ENCODE data around the gene XCL2. TPM values are rescaled to one million over a fixed set of nuclear protein-coding genes. Genes with fewer than 3 reads are reported as not detected.

Gene XCL2
- total and polyA plus RNA-seq, 4 donors, result 0.23 to 0.92 (median 0.55) TPM

DNA sequence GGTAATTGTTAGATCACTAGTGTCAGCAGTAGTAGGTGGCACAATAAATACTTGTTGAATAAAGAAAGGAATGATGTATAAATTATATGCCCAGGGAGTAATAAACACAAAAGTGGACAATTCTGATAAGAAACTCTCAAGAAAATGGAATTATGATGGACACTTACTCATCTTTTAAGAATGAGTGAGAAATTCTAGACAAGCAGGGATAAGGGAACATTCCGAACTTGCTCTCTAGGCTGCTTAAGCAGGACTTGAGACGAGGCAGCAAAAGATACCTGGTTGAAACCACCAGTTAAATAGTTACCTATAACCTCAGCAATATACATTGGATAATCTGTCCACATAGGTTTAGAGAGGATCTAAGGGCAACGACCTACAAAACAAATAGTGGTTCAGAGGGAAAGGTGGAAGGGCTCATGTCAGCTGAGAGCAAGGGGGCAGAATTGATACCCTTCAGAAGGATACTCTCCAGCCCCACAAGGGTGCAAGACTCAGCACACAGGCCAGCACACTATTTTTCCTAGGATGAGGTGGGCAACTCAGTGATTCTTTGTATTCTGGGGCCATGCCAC is 46.3 kb downstream of the XCL2 start:
- no peak for DNase-seq (ENCODE audit: low spot score)
- Histone ChIP-seq H3K27ac (ENCODE audit: low read depth in 1 of 2, low read length in 2 of 2) (no peak overlapping the region), H3K36me3 (ENCODE audit: control insufficient read depth in 4 of 4, insufficient read depth in 3 of 4, low read depth in 1 of 4, low read length in 3 of 4) (no peaks in the 10 kb centered on the region), H3K4me1 (ENCODE audit: control insufficient read depth in 4 of 4, insufficient read depth in 4 of 4, low read length in 3 of 4) (peaks cover 0 to 2% (median 0%) of the 10 kb centered on the region in 4 donors), H3K4me3 (ENCODE audit: low read depth in 1 of 3, low read length in 3 of 3) (no peak overlapping the region), H3K9me3 (ENCODE audit: control insufficient read depth in 4 of 4, low read length in 3 of 4) (no peaks in the 10 kb centered on the region), H3K27me3 (ENCODE audit: control insufficient read depth in 4 of 4, insufficient read depth in 4 of 4, low read length in 3 of 4) (no peaks in the 10 kb centered on the region), H3K9ac (ENCODE audit: low read depth in 1 of 2, low read length in 2 of 2) (no peak overlapping the region)
- 84% methylated on average over 3 of the region's 3 CpGs for WGBS
- TF ChIP-seq RXRA (IDR thresholded peaks at IDR 0.05) (peak in 1 of 2 donors; percentile 6), GABPA (IDR thresholded peaks at IDR 0.05 in 1 of 2, conservative IDR thresholded peaks at IDR 0.05 in 1 of 2) (no peak)

DNA sequence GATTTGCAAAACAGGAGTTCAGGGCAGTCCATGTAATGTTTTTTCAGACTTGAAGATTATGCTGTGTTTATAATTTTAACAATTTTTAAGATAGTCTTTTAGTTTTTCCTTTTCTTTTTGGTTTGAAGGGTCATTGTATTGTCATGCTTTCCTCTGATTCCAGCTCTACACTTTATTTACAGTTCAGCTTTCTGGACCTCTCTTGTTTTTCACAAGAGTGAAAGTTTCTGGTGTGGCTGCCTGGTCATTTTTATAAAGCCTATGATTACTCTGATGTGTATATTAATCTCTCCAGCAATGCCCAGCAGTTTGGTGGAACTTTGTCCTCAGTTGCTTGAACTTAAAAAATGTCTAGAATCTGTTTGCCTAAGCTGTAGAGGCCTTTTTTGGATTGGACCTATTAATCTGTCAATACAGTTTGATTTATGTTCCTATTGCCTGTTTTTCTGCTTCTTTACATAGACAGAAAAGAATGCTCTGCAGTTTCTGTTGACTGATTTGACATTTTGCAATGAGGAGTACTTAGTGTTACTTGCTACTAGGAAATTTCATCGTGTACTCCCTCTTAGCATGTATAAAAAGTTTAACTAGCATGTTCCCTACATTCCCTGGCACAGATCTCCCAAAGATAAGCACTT is 52.2 kb downstream of the XCL2 start:
- Histone ChIP-seq H3K27ac (ENCODE audit: low read depth in 1 of 2, low read length in 2 of 2) (peak overlapping the region; percentile 51 to 74), H3K27me3 (ENCODE audit: control insufficient read depth in 4 of 4, insufficient read depth in 4 of 4, low read length in 3 of 4) (no peaks in the 10 kb centered on the region), H3K36me3 (ENCODE audit: control insufficient read depth in 4 of 4, insufficient read depth in 3 of 4, low read depth in 1 of 4, low read length in 3 of 4) (no peaks in the 10 kb centered on the region), H3K4me1 (ENCODE audit: control insufficient read depth in 4 of 4, insufficient read depth in 4 of 4, low read length in 3 of 4) (peaks cover 3 to 7% (median 5%) of the 10 kb centered on the region in 4 donors), H3K9ac (ENCODE audit: low read depth in 1 of 2, low read length in 2 of 2) (no peak overlapping the region), H3K9me3 (ENCODE audit: control insufficient read depth in 4 of 4, low read length in 3 of 4) (no peaks in the 10 kb centered on the region), H3K4me3 (ENCODE audit: low read depth in 1 of 3, low read length in 3 of 3) (no peak overlapping the region)
- TF ChIP-seq HNF4A (conservative IDR thresholded peaks at IDR 0.05) (peak in 1 of 2 donors; percentile 14), JUND (IDR thresholded peaks at IDR 0.05) (no peak), SP1 (IDR thresholded peaks at IDR 0.05) (peak; percentile 23)
- WGBS, result 21% methylated on average over 1 of the region's 1 CpG
- no peak for DNase-seq (ENCODE audit: low spot score)

Other genes starting within 250 kb of the XCL2 start
- gene XCL1, start 32.6 kb upstream of the XCL2 start, total RNA-seq, result under 1 TPM; 0.17 to 0.33 TPM
- gene XCL1, start 32.6 kb upstream of the XCL2 start, polyA plus RNA-seq, result under 1 TPM; 0.18 to 0.26 TPM
- gene DPT, start 185.2 kb upstream of the XCL2 start, total RNA-seq, result 1 to 10 TPM in 1 of 2 donors, under 1 TPM in 1; 0.42 to 4.6 TPM
- gene DPT, start 185.2 kb upstream of the XCL2 start, polyA plus RNA-seq, result 1 to 10 TPM; 1.3 to 5.0 TPM